Stimulated activated CD4-positive, alpha-beta T cell treated with anti-CD3 and anti-CD28 coated beads, Interleukin-15, amount 100 ng/mL, for 48 hours (primary cell): ENCODE measurements around the gene CNNM3.

ENCODE experiments used
- DNase-seq, 2 donors: peaks; one replicate each; pipeline ENCODE4 v3.0.0-alpha.2; 2020; ENCODE audit warnings: low read depth in 2 of 2

CNNM3 gene

DNA sequence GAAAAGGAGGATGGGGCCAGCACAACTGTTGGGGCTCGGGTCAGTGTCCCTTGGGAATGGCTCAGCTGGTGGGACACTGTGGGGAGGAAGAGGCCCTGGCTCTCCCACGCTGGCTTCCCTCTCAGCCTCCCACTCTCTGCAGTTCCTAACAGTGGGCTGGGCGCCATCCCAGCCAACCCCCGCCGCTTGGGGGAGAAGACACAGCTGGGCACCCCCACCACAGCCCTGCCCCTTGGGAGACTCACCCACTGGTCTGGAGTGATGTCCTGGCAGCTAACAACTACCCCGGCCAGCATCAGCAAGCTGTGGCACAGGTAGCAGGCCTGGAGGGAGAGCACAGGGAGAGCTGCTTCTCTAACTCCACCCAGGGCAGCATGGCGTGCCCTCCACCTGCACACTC, 62.1 kb downstream of the CNNM3 start:
- DNase-seq = no peak

DNA sequence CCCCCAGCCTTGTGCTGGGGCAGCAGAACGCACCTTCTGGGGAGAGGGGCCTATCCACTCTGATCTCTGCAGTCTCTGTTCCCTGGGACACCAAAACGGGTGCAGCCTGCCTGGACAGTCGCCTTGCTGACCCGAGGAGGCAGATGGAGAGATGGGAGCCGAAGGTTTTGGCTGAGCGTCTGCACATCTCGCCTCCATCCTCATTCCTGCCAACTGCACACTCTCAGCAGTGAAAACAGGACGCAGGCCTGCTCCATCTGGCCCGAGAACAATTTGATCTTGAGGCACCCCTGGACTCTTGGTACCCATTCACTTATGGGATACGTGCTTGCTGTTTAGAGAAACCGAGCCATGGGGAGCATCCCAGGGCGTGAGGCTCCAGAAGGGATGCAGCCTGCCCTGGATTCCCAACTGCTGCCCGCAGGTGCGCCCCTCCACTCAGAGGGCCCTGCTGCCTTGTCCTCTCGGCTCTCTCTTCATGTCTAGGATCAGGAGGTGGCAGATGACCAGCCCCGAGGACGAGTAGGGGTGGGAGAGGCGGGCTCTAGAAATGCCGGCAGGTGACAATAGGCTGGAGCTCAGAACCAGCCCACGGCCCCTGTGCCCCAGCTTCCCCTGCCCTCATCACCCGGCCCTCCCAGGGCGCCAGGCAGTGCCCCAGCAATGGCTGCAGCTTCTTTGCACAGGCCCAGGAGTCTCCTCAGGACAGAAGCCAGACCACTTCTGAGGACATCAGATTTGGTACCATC, 62.9 kb downstream of the CNNM3 start:
- no peak for DNase-seq

DNA sequence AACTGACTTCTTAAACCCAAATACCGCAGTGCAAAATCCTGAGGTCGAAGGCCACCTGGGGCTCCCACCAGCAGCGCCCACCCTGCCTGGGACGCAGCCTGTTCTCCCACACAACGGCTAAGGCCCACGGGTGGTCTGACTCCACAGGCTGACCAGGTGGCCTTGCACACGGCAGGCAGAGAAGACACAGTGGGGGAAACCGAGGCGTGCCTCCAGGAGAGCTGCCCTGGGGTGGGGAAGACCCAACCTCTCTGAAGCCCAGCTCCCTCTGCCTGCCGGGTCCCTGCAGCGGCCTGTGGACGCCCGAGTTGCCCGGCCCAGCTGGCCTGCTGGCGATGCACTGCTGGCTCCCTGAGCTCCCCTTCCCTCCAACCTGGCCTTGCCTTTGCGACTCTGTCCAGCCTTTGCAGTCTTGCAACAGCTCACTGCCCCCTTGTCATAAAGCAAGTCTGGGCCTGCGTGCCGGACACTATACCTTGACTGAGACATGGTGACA, 63.5 kb downstream of the CNNM3 start:
- no peak for DNase-seq

DNA sequence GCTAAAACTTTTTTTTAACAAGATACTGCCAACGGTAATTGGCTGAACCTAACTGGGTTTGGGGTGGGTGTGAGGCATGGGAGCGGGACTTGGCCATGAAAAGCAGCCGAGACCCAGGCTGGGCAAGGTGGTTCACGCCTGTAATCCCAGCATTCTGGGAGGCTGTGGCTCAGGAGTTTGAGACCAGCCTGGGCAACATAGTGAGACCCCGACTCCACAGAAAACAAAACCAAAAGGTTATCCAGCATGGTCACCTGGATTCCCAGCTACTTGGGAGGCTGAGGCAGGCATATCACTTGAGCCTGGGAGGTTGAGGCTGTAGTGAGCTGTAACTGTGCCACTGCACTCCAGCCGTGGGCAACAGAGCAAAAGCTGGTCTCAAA, 64.8 kb downstream of the CNNM3 start:
- DNase-seq = no peak

DNA sequence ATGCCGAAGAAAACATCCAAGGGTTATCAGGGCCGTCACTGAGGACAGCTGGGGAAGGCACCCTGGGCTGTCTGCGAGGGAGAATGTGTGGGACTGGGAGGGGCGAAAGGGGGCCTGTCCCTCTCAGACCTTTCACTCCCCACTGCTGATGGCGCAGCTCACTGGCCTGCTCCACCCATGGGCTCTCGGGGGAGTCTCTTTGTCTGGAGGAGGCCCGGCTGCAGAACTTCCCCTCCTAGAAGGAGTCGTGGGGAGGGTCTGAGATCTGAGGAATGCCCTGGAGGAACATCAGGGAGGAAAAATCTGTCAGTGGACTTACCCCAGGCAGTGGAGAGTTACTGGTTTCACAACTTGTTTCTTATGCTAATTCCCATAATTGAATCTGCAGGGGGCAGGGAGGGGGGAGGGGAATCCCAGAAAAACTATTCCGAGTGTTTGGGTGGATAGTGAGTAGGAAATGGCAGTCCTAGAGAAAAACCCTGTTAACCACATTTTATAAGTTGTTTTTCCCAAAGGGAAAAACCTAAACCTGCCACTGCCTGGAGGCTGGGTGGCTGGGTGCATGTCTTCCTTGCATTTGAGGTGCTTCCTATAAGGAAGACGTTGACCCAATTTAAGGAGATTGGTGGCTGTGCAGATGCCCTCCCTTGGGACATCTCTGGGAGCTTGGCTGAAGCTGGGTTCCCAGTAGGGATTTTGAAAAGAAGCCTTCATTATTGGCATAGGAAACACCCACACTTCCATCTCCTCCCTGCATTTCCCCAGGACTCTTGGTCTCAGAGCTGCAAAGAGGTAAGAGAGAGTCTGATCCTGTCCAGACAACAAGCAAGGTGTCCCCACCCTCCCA, 65.5 kb downstream of the CNNM3 start:
- no peak for DNase-seq

DNA sequence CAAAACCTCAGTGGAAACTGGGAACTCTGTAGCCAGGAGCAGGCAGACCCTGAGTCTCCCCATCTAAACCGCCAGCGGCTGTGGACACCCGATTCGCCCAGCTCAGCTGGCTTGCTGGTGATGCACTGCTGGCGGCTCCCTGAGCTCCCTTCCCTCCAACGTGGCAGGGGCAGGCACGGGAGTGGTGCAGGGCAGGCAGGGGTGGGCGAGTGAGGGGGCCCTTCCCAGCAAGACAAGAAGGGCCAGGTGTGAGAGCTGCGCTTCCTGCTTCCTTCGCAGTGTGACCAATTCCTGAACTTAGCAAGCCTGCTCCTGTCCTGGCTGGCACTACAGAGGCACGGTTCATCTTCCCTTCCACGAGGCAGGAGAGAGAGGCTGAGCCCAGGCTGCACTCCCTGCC, 66.2 kb downstream of the CNNM3 start:
- no peak for DNase-seq

DNA sequence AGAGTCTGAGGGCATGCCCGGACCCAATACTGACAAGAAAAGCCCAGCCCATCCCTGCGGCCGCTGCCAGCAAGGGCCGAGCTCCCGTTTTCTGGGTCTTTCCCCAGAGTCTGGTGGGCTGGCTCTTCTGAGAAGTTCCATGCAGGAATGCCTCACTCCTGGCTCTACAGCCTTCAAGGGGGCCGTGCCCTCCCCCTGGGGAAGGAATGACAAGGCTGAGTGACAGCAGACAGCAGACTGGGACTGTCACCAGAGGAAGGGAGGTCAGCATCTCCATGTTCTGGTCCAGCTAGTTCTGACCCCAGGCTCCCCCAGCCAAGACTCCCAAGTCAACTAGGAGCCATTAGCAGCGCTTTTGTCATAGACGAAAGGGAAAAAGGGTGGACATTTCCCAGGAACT, 66.8 kb downstream of the CNNM3 start:
- DNase-seq = no peak

DNA sequence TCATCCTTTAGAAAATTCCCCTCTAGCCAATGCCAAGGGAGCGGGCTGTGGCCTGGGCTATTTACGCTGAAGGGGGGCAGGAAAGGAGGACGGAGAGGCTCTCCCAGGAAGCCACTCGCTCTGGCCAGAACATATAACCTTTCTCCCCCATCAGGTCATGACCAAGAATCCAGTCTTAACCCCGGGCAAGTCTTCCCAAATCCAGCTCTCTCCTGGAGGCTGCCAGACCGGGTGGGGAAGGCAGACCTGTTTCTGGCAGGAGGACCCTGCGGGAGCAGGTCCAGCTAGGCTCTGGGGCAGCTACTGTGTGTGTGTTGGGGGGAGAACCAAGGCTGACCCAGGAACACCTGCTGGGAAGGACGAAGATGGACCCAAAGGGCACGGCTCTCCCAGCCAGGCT, 67.2 kb downstream of the CNNM3 start:
- DNase-seq = no peak
